IPS-NIHi11 (cell line): ENCODE measurements around the gene SPG11.
"Not testable (repeated sequence)": the region's sequence is repeated elsewhere in the genome, so short reads cannot be mapped to it uniquely, and the experiment has no call there.

Source experiments
- DNase-seq: peaks from one replicate; pipeline ENCODE4 v3.0.0; 2012; ENCODE audit warnings: mixed read lengths, low spot score

SPG11 gene

DNA sequence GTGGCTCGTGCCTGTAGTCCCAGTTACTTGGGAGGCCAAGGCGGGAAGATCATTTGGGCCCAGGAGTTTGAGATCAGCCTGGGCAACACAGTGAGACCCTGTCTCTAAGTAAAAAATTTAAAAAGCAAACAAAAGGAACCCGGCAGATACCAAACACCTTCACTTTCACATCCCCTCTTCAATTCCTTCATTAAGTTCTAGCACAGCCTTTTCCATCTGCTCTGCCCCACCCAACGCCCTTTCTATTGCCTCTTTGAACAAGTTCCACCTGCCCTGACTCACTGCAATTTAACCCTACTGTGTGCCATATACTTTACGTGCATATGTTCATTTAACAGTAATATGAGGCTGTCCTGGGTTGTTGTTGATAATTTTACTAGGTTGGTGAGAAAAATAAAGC lies 12.4 kb upstream of the SPG11 start:
- DNase-seq: no peak

DNA sequence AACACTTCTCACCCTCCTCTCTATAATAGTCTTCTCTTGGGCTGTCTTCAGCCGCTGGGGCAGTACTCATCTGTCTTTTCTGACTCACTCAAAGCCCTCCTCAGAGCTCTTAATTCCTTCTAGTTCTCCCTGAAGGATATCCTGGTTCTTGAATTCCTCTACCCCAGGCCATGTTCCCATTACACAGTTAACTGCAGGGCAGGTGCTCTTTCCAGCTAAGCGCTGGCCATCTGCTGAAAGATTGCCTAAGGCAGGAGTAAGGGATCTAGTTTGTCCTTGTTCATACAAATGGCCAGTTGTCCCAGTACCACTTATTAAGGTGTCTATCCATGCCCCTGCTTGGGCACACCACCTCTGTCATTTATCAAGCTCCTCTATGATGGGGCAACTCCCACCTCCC lies 10.2 kb upstream of the SPG11 start:
- DNase-seq: no peak

DNA sequence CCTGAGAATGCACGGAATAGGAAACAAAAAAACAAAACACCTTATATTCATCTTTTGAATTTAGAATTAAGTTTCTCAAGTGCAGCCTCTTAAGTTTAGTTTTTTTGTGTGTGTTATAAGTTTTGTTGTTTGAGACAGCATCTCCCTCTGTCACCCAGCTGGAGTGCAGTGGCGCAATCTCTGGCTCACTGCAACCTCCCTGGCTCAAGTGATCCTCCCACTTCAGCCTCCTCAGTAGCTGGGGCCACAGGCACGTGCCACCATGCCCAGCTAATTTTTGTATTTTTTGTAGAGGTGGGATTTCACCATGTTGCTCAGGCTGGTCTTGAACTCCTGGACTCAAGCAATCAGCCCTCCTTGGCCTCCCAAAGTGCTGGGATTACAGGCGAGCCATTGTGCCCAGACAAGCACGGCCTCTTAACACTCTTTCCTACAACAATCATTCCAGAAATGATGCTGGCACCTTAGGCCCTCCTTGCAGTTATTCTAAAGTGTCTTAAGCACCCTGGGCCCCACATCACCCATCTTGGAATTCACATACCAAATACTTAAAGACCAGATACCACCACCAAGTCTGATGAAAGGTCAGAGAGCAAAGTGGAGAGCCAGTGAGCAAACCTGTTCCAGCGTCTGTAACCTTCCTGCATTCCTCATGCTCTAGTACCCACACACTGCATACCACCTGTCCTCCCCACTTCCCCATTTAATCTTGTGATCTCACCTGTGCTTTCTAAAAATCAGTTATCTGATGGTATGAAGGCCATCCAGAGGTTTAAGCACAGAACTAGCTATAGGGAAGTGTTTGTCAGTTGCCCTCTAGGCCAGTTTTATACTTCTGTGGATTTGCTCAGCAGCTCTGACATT lies 6.9 kb upstream of the SPG11 start:
- no peak for DNase-seq

DNA sequence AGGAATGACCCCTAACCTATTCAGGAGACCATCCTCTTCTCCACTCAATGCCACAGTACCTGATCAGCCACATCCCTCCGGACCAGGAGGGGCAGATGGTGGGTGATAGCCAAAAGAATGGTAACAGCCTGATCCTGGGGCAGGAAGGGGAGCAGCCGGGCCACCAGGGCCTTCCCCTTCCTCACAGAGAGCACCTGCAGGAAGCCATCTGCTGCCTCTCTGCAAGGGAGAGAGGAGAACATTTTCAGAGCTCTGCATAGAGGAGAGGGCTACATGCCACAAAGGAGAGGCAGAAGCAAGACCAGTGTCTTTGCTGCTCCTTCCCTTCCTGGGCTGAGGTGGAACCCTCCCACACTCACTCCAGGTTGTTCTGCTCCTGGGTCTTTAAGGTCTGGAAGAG lies 5.5 kb upstream of the SPG11 start:
- no peak for DNase-seq

DNA sequence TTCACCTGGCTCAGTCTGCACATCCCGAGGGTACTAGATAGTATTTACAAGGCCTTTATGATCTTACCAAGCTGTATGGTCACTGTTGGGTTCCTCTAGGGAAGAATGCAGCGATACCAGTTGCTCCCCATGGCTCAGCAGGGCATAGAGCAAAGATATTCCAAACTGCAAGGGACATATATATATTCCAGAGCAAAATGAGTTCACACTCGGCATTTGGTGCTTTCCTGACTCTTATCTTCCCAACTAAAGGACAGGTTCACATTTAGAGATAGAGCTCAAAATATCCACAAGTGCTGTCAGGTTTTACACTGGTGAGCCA lies 3.5 kb upstream of the SPG11 start:
- no peak for DNase-seq

DNA sequence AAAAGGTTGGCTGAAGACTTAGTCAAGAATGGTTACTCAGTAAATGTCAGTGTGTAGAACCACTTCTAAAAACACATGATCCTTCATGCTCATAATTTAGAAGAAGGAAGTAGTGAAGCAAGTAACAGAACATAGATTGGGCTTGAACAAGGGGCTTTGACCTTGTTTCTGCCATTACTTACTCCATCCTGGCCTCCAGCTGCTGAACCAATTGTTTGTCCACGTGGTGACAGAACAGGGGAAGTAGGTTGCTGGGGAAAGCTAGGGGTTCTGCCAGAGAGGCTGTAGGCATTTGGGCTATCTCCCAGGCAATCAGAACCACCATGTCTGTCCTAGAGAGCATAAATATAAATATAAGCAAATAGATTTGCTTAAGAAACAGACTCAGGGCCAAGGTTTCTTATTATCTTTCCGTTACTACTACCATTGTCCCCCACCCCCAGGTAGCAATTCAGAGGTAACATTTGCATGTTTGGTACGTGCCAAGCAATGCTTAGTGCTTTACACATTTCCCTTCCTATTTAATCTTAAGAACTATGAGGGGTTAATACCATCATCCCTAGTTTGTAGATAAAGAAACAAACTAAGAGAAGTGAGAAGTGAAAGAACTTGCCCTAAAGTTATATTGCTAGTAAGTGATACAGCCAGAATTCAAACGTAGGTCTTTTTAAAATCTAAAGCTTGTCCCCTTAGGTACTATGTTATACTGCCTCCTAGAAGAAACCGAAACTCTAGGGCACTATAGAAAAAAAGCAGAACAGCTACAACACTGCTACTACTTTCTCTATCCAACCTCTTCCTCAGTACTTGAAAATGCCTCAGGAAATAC lies 3.0 kb upstream of the SPG11 start:
- no peak for DNase-seq

DNA sequence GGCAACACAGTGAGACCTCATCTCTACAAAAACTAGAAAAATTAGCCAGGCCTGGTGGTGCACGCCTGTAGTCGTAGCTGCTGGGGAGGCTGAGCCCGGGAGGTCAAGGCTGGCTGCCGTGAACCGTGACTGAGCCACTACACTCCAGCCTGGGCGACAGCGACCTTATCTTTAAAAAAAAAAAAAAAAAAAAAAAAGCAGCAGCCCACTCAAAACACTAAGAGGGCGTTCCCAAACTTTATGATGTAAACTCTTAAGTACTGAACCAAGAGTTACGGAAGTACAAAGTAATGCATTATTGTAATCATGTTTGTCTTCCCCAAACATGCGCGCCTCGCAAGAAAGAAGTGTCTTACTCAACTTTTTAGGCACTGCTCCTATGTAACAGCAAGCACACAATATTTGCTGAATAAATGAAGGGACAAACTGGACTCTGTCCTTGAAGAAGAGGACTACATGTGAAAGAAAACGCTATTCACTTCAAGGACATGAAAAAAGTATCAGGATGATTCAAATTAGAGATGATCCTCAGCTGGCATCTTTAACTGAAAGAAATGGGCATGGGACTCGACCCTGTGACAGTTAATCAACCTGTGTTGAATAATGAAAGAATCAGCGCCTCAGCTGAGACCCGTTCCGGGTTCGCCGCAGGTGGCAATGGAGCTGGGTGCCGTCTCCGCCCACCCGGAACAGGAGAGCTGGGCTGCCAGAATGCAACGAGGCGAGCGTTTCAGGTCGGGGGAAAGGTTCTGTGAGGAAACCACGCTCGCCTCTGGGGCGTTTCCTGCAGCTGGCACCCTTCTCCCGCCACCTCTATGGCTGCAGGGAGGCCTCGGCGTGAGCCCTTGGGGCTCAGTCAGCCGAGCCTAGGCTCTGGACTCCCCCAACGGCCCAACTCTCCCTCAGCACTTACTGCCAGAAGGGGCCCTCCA lies 718 bp downstream of the SPG11 start:
- peak; percentile 61 for DNase-seq

DNA sequence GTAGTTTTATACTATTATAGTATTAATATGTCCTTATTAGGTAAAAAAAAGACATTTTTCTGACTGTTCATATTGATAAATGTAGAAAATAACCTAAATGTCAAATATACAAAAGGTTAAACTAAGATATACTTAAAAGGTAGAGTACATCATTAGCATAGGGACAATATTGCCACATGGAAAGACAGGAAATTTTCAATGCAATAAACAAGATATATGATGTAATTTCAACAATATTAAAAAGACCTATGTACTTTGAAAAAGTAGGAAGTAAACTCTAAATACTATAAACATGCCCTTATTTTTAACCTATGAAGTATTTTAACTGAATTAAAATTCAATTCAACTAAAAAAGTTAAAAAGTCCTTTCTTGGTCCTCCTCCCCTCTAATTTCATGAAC lies 1.9 kb downstream of the SPG11 start:
- DNase-seq: no peak

DNA sequence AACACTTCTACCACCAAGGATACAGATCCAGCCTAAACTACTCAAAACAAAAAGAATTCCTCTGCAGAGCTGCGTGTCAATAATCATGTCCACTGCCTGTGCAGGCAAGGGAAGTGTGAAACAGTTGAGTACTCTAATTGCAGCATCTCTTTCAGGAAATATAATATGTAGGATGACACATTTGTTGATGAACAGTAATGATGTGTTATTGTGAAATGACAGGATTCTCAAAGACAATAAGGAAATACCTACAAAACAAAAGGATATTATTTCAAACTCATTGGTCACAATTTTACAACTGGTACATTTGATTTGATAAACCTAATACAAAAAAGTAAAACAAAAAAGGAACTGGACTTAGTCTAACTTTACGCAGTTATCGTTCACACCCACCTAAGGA lies 4.4 kb downstream of the SPG11 start:
- no peak for DNase-seq

DNA sequence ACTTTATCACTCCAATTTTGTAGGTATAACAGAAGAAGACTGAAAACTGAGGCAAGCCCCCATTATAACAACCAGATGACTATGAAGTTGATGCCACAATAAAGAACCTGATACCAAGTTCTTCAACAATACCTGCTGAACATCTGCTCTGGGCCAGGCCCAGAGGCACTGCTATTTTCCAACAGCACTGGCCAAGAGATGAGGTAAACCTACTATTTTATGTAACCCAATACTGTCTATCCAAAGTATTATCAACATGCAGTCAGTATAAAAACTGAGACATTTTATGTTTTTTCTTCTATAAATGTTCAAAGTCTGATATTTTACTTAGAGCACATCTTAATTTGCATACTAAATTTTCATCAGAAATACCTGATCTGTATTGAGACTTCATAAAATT lies 6.1 kb downstream of the SPG11 start:
- no peak for DNase-seq

DNA sequence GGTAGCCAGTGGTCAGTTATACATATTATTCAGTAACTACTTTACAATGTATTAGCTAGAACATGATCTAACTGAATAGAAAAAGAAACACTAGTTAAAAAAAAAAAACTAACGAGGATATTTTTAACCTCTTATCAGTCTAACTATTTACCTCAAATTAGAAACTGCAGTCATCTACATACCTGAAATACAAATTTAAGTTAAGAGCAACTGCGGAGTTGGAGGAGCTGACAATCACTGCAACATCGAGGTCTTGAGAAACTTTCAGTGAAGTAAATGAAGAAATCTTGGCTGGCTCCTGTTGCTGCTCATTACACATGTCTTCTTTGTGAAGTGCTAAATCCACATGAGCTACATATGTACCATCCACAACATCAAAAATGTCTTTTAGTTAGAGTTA lies 6.5 kb downstream of the SPG11 start:
- no peak for DNase-seq

DNA sequence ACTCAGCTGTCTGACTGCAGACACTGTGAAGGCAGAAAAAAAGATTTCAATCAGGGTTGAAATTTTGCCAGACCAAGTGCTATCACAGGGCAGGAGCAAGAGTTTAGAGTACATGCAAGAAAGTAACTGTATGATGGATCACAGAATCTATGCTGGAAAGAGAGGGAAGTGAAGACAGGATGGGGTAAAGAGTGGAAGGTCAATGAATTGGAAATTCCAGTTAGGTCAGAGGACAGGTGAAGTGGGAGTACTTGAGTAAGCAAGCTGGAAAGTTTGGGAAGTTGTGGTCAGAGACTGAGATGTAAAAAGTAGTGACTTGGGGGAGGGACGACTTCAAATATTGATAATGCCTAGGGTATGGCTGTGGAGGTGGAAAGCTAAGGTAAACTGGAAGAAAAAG lies 7.2 kb downstream of the SPG11 start:
- no peak for DNase-seq

DNA sequence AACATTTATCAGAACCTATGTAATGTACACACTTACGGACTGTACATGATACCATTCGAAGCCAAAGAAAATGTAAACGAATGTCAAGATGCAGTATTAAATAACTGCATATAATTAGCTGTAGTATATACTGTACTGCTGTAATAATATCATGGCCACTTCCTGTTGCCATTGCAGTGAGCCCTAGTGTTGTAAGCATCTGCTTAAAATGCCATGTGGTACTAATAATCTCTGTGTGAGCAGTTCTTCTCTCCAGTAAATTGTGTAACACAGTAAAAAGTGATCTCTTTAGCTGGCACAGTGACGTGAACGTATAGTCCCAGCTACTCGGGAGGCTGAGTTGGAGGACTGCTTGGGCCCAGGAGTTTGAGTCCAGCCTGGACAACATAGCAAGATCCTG lies 8.6 kb downstream of the SPG11 start:
- DNase-seq: no peak

DNA sequence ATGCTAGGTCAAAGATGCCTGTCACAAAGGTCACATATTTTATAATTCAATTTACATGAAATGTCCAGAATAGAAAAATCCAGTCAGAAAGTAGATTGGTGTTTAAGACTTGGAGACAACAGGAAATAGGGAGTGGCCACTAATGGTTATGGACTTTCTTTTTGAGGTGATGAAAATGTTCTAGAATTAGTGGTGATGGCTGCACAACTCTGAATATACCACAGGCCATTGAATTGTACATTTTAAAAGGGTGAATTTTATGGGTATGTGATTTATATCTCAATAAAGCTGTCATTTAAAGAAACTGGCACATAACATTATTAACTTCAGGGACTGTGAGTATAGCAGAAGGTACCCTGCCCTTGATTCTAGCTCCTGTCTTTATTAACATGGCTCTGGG lies 15.8 kb downstream of the SPG11 start:
- DNase-seq: no peak

DNA sequence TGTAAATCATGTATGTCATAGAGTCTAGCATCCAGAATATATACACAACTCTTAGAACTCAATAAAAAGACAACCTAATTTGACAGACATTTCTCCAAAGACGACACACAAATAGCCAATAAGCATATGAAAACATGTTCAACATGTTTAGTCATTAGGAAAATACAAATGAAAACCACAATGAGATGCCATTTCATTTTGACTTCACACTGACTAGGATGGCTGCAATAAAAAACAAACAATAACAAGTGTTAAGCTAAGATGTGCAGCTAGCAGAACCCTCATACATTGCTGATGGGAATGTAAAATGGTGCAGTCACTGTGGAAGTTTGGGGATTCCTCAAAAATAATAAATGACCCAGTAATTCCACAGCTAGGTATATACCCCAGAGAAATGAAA lies 16.4 kb downstream of the SPG11 start:
- no peak for DNase-seq

DNA sequence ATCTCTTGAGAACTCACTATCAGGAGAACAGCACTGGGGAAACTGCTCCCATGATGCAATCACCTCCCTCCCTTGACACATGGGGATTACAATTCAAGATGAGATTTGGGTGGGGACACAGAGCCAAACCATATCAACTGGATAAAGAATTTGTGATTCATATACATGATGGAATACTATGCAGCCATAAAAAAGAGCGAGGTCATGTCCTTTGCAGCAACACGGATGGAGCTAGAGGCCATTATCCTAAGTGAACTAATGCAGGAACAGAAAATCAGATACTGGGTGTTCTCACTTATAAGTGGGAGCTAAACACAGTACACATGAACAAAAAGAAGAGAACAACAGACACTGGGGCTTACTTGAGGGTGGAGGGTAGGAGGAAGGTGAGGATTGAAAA lies 17.0 kb downstream of the SPG11 start:
- DNase-seq: no peak

DNA sequence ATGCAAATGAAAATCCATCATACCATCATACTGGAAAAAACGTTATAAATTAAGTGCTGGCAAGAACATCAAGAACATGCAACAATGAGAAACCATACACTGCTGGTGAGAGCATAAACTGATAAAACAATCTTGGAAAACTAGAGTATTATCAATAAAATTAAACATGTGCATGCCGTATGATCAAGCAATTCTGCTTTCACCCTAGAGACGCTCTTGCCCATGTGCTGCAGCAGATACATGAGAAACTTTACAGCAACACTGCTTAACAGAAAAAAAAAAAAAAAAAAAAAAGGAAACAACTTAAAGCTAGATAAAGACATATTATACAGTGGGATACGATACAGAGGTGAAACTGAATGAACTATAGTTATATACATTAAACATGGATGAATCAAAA lies 21.8 kb downstream of the SPG11 start:
- DNase-seq: no peak

DNA sequence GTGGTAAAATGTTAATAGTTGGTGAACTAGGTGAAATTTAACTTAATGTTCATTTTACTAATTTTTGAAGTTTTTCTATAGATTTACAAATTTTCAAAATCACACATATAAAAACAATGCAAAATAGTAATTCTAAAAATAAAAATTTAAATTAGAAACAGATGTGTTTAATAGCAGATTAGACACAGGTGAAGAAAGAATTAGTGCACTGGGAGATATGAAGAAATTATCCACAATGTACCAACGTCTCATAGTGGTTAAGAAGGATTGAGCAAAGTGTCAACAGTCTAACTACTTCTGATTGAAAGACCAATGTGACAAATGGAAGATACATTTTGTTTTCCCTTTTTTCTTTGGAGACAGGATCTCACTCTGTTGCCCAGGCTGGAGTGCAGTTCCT lies 26.5 kb downstream of the SPG11 start:
- no peak for DNase-seq

DNA sequence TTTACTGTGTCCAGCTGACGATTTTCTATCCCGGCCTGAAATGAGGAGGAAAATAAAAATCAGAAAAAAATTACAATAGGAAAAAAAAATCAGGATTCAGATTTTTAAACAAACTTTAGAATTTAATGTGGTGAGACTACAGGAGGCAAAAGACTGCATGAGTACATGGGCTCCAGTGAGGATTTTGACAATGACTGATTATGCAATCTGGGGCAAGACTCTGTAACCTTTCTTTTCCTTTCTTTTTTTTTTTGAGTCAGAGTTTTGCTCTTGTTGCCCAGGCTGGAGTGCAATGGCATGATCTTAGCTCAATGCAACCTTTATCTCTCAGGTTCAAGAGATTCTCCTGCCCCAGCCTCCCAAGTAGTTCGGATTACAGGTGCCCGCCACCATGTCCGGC lies 29.9 kb downstream of the SPG11 start:
- no peak for DNase-seq

DNA sequence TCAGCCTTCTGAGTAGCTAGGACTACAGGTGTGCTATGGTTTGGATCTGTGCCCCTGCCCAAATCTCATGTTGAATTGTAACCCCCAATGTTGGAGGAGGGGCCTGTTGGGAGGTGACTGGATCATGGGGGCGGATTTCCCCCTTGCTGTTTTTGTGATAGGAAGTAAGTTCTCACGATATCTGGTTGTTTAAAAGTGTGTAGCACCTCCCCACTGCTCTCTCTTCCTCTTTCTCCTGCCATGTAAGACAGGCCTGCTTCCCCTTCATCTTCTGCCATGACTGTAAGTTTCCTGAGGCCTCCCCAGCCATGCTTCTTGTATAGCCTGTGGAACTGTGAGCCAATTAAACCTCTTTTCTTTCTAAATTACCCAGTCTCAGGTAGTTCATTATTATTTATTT lies 38.2 kb downstream of the SPG11 start:
- DNase-seq: not testable (repeated sequence)

DNA sequence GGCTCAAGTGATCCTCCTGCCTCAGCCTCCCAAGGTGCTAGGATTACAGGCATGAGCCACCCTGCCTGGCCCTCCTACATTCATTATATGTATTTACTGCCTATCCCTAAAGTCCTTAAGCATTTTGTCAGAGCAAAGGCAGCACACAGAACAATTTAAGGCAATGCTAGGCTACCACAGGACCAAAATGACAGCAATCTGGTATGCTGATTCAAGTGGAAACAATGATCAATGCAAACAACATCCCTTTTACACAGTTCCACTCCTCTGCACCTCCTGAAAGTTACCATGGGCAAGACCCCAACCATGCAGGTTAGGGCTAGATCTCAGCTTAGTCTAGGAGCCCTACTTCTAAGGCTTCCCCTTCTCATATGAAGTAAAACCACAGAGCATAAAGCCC lies 40.3 kb downstream of the SPG11 start:
- DNase-seq: no peak

DNA sequence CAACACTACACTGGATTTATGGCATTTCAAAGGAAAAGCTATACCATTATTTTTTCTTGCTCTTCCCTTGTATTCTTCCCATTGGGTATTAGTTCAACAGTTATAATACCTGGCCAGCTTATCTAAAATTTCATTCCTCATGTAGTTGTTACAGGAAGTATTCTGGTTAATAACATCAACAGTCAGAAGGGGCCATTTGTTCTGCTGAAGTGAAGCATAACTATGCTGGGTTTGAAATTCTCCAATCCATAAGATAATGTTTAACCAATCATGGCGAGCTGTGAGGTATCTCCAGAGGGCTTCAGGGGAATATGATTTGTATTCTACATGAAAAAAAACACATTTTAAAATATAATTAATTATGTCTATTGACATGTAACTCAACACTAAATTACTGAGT lies 43.4 kb downstream of the SPG11 start:
- no peak for DNase-seq

DNA sequence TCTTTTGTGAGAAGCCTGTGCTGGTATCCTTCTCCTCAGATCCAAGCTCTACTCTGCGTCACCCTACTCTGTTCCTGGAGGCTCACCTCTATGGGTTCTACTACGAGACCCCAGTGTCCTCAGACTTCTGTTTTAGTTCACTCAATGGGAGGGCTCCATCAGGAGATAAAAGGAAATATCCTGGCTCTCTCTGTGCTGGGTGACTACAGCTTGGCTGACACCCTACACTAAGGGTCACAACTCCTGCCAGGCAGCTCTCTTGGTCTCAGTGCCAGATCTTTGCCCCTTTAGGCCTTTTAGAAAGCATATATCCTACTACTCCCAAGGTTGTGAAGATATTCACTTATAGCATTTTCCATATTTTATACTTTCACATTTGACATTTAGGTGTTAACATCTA lies 46.5 kb downstream of the SPG11 start:
- no peak for DNase-seq
